PC-9 (cell line): ENCODE data around the gene SIPA1L3. TPM values are rescaled to one million over a fixed set of nuclear protein-coding genes. Genes with fewer than 3 reads are reported as not detected.
"Not testable (repeated sequence)": the region's sequence is repeated elsewhere in the genome, so short reads cannot be mapped to it uniquely, and the experiment has no call there.

Source experiments
- Bru-seq: library from RNA; stranded (reverse); fragments of 400-500 nt; gene quantifications from one replicate; lab custom pipeline; 2021; lab: Mats Ljungman, UMichigan
- BruChase-seq, 2 experiments: library from RNA; stranded (reverse); fragments of 400-500 nt; gene quantifications; one replicate each; lab custom pipeline; 2021; lab: Mats Ljungman, UMichigan
- BruUV-seq: library from RNA; stranded (reverse); fragments of 400-500 nt; replicated peaks from 2 replicates; lab custom pipeline; 2021; lab: Mats Ljungman, UMichigan
- CTCF ChIA-PET: fragments of 300-600 bp; sonication (Branson Sonifier 250); formaldehyde crosslinking; loops from one replicate; lab custom pipeline; 2022; ENCODE audit warnings: antibody characterized with exemption; lab: Charles Lee
- POLR2A ChIA-PET: fragments of 300-600 bp; sonication (Branson Sonifier 250); formaldehyde crosslinking; loops from one replicate; lab custom pipeline; 2022; ENCODE audit warnings: antibody characterized with exemption; ENCODE audit not compliant: unreplicated experiment; lab: Charles Lee
- DNase-seq, 2 experiments: peaks; one replicate each; pipeline versions ENCODE4 v3.0.0 to v3.0.0-alpha.2; 2015 to 2022; ENCODE audit warnings: mixed read lengths in 1 of 2
- H2AFZ ChIP-seq: fragments of 200-600 bp; sonication (generic); 2 replicates; pipeline ENCODE4 v1.8.1; 2017; ENCODE audit warnings: antibody characterized with exemption
- H3F3A ChIP-seq: fragments of 200-600 bp; sonication (generic); 2 replicates; pipeline ENCODE4 v1.8.1; 2017; ENCODE audit warnings: antibody characterized with exemption, mild to moderate bottlenecking, low read depth; ENCODE audit not compliant: insufficient read depth
- H3K27ac ChIP-seq: fragments of 200-600 bp; sonication (generic); 2 replicates; pipeline ENCODE4 v1.6.1; 2016; ENCODE audit warnings: mixed run types
- H3K27me3 ChIP-seq: fragments of 200-600 bp; sonication (generic); 2 replicates; pipeline ENCODE4 v1.6.1; 2016; ENCODE audit warnings: low read depth, mixed run types; ENCODE audit not compliant: insufficient read depth
- H3K36me3 ChIP-seq: fragments of 200-600 bp; sonication (generic); 2 replicates; pipeline ENCODE4 v1.6.1; 2016; ENCODE audit warnings: low read depth, mixed run types
- H3K4me1 ChIP-seq: fragments of 200-600 bp; sonication (generic); replicated peaks from 2 replicates; pipeline ENCODE4 v1.6.1; 2016; ENCODE audit warnings: mixed run types; ENCODE audit not compliant: insufficient read depth
- H3K4me2 ChIP-seq: fragments of 200-600 bp; sonication (generic); 2 replicates; pipeline ENCODE4 v1.6.1; 2017; ENCODE audit warnings: mixed run types
- H3K4me3 ChIP-seq: fragments of 200-600 bp; sonication (generic); 2 replicates; pipeline ENCODE4 v1.6.1; 2016; ENCODE audit warnings: mixed run types
- H3K79me2 ChIP-seq: fragments of 200-600 bp; sonication (generic); 2 replicates; pipeline ENCODE4 v1.6.1; 2017; ENCODE audit warnings: low read depth, mixed run types
- H3K9me2 ChIP-seq: fragments of 200-600 bp; sonication (generic); 2 replicates; pipeline ENCODE4 v1.8.1; 2017; ENCODE audit warnings: mild to moderate bottlenecking; ENCODE audit not compliant: insufficient read depth
- H3K9me3 ChIP-seq: fragments of 200-600 bp; sonication (generic); 2 replicates; pipeline ENCODE4 v1.8.1; 2016; ENCODE audit warnings: low read depth; ENCODE audit not compliant: insufficient read depth
- H4K20me1 ChIP-seq: fragments of 200-600 bp; sonication (generic); 2 replicates; pipeline ENCODE4 v1.8.1; 2017; ENCODE audit not compliant: insufficient read depth
- EZH2 ChIP-seq: fragments of 200-600 bp; sonication (generic); IDR thresholded peaks from 2 replicates; pipeline ENCODE4 v1.8.0; 2017; ENCODE audit warnings: antibody characterized with exemption, low read depth
- intact Hi-C: fragments of 100-400 bp; cut with micrococcal nuclease; formaldehyde crosslinking; loops from one replicate; pipeline ENCODE4 v1.10.0; 2022; ENCODE audit not compliant: unreplicated experiment
- long read RNA-seq: library from polyadenylated mRNA; stranded (forward); transcript quantifications from one replicate; pipeline ENCODE4 v2.0.0, GENCODE V29; 2022
- total RNA-seq: library from RNA; stranded (reverse); gene quantifications from 2 replicates; pipeline ENCODE4 v1.2.3, GENCODE V29; 2021
- TF ChIP-seq, protein P1 (sequence below): fragments of 200-600 bp; sonication (generic); conservative IDR thresholded peaks from 2 replicates; pipeline ENCODE4 v1.6.1; 2017; ENCODE audit warnings: mixed run types, antibody characterized with exemption, mild to moderate bottlenecking, moderate library complexity

The SIPA1L3 gene
- total RNA-seq (53.4 and 55.2 TPM in 2 replicates), Bru-seq, nascent RNA (percentile 69 among the genes with signal in this experiment), BruChase-seq, experiment 1, labeled RNA remaining after a 2-hour chase (percentile 62 among the genes with signal in this experiment), BruChase-seq, experiment 2, labeled RNA remaining after a 6-hour chase (percentile 61 among the genes with signal in this experiment)
- long read RNA-seq, full-length matches to known transcripts = 5 of 24 reads
- long read RNA-seq, partial matches to known transcripts = 14 of 24 reads
- long read RNA-seq, other reads (novel, unspliced or antisense) = 5 of 24 reads

GRCh38 chr19:37906869-37907734 is at the start of gene SIPA1L3:
Gene SIPA1L3 (plus strand): TSS chr19:37907208. CDS start chr19:38081566, 174,358 bp downstream.
- H3K79me2 ChIP-seq = peaks cover 37% of the 10 kb centered on the region
- H3K27ac ChIP-seq = peak within 1 kb of the TSS; percentile 67
- peaks cover 13% of the 10 kb centered on the region for H3F3A ChIP-seq
- peak; percentile 88 to 97 for DNase-seq
- BruUV-seq = TSS peak; percentile 39
- H3K4me3 ChIP-seq = peak within 1 kb of the TSS; percentile 100
- H3K4me1 ChIP-seq = peaks cover 18% of the 10 kb centered on the region
- no peak for TF ChIP-seq EZH2
- TF ChIP-seq, protein P1, sequence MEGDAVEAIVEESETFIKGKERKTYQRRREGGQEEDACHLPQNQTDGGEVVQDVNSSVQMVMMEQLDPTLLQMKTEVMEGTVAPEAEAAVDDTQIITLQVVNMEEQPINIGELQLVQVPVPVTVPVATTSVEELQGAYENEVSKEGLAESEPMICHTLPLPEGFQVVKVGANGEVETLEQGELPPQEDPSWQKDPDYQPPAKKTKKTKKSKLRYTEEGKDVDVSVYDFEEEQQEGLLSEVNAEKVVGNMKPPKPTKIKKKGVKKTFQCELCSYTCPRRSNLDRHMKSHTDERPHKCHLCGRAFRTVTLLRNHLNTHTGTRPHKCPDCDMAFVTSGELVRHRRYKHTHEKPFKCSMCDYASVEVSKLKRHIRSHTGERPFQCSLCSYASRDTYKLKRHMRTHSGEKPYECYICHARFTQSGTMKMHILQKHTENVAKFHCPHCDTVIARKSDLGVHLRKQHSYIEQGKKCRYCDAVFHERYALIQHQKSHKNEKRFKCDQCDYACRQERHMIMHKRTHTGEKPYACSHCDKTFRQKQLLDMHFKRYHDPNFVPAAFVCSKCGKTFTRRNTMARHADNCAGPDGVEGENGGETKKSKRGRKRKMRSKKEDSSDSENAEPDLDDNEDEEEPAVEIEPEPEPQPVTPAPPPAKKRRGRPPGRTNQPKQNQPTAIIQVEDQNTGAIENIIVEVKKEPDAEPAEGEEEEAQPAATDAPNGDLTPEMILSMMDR = no peak
- ChIA-PET POLR2A (interaction anchor here (0.5 to 0.7 kb wide), 10 partner anchors 25 to 387 kb away, joined by 3 to 25 read pairs (median 6); no protein-coding TSS in a partner anchor), CTCF (interaction anchor here (0.5 to 2.2 kb wide), 5 partner anchors 25 to 188 kb away, joined by 3 to 18 read pairs (median 4); no protein-coding TSS in a partner anchor)
- H2AFZ ChIP-seq = peak within 1 kb of the TSS; percentile 100
- peaks cover 5% of the 10 kb centered on the region; the same call in 1 of the 2 replicates for H4K20me1 ChIP-seq
- intact Hi-C loops = loop anchor here (1.0 to 10.0 kb wide), 4 partner anchors 25 to 478 kb away; partner anchors contain the start of genes GGN and SPRED3
- no peaks in the 10 kb centered on the region for H3K9me3 ChIP-seq
- H3K27me3 ChIP-seq = no peaks in the 10 kb centered on the region
- H3K36me3 ChIP-seq = no peaks in the 10 kb centered on the region
- peak within 1 kb of the TSS; percentile 96 for H3K4me2 ChIP-seq
- no peaks in the 10 kb centered on the region for H3K9me2 ChIP-seq

DNA sequence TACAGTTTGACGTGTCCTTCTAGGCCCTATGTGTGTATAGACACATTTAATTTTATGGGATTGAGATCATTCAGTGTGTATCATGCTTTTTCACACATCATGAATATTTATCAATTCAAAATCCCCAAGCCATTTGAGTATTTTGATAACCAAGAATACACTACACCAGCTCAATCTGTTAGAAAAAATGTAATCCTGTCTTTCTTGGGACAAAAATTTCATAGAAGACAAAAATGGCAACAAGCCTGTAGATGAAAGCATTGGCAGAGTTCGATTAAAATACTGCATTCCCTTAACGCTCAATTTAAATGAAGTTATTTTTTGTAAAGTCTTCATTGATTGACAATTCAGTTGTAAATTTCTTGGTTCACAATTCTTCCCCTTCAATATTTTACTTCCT is 42.5 kb upstream of the SIPA1L3 start:
- ChIA-PET POLR2A (no interaction called here), CTCF (no interaction called here)
- DNase-seq = no peak
- Histone ChIP-seq H3K27ac (no peak overlapping the region), H4K20me1 (no peaks in the 10 kb centered on the region), H3K27me3 (peaks cover 7% of the 10 kb centered on the region; the same call in 1 of the 2 replicates), H3K4me1 (no peaks in the 10 kb centered on the region), H3F3A (no peaks in the 10 kb centered on the region), H3K4me2 (no peak overlapping the region), H3K36me3 (no peaks in the 10 kb centered on the region), H3K9me3 (no peaks in the 10 kb centered on the region), H3K4me3 (no peak overlapping the region), H3K79me2 (no peaks in the 10 kb centered on the region), H2AFZ (no peak overlapping the region), H3K9me2 (no peaks in the 10 kb centered on the region)
- BruUV-seq = no TSS peak
- TF ChIP-seq, protein P1 = no peak
- no peak for TF ChIP-seq EZH2
- intact Hi-C loops = no loop called here

GRCh38 chr19:37865930-37866329 is 41.1 kb upstream of the SIPA1L3 start:
- DNase-seq, CTCF ChIA-PET, H3K4me2 ChIP-seq, BruUV-seq, POLR2A ChIA-PET, H4K20me1 ChIP-seq, H3K4me1 ChIP-seq, H3K9me3 ChIP-seq, H3F3A ChIP-seq, intact Hi-C loops, H2AFZ ChIP-seq, H3K36me3 ChIP-seq, H3K4me3 ChIP-seq, H3K27me3 ChIP-seq, H3K27ac ChIP-seq, H3K79me2 ChIP-seq, H3K9me2 ChIP-seq: not testable (repeated sequence)
